HG03565 (cell line): Measurements from ENCODE around the gene CACNB3.

Source experiments
- ATAC-seq: cut with Tn5 transposase; IDR thresholded peaks from one replicate; pipeline ENCODE4 v1.9.1; 2021; ENCODE audit warnings: mild to moderate bottlenecking, moderate library complexity; ENCODE audit not compliant: unreplicated experiment

CACNB3 gene

GRCh38 chr12:48788524-48788853 lies 29.8 kb upstream of the CACNB3 start:
- ATAC-seq: no peak

- no peak for ATAC-seq
These were observed 29.2 kb upstream of the CACNB3 start, which contains the start of gene ADCY6 for GRCh38 chr12:48788854-48789775. TSS of gene ADCY6 (minus strand) at chr12:48789089. CDS start at chr12:48783434, 5,655 bp downstream.

DNA sequence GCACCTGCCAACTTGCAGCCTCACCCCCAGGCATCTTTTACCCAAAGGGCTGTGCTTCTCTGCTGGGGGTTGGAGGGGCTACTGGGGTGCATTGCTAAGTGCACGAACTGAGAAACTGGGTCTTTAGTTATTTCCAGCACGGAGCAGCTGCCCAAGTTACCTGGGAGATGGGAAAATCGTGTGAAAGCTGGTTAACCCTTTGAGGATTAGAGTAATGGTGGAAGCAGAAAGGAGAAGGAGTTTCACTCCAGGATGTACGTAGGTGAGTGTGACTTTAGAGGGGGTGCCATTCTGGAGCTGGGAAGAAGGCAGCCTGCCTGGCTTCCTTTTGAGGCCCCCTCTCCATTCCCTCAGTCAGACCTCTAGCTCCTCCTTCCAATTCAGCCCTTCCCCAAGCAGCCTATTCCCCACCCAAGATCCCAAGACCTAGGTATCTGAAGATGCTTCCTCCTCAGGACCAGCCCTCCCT lies 28.4 kb upstream of the CACNB3 start:
- no peak for ATAC-seq

- no peak for ATAC-seq
These were observed 24.6 kb upstream of the CACNB3 start for GRCh38 chr12:48793696-48794095.

- no peak for ATAC-seq
These were observed 23.4 kb upstream of the CACNB3 start for GRCh38 chr12:48794870-48795269.

- no peak for ATAC-seq
These were observed 22.5 kb upstream of the CACNB3 start for GRCh38 chr12:48795550-48796455.

DNA sequence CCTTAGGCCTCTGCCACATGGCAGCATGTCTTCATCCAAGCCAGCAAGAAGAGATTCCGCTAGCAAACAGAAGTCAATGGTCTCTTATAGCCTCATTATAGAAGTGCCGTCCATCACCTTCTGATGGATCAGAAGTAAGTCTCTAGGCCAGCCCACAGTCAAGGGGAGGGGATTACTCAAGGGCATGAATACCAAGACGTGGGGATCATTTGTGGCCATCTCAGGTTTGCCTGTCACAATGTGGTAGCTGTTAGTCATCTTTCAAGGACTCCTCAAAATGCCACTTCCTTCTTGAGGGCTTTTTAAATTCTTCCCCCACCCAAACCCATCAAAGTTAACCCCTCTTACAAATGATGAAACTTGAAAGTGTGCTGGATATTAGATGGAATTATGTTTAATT lies 21.3 kb upstream of the CACNB3 start:
- ATAC-seq: no peak

DNA sequence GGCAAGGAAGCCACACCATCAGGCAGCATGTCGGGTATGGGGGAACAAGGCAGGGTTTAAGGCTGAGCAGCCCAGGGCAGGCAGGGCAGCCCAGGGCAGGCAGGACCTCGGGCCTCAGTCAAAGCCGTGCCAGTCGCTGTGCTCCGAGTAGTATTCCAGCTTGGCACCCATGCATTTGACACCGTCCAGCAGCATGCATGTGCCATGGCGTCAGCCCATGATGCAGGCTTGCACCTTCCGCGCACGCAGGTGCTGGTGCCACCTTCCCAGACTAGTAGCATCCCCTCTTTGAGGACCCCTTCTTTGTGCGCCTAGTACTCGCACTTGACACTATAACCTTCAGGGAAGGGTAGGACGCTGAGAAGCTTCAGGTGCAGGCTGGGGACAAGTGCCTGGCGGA lies 17.8 kb upstream of the CACNB3 start:
- no peak for ATAC-seq

GRCh38 chr12:48800971-48801370 lies 17.3 kb upstream of the CACNB3 start:
- no peak for ATAC-seq

DNA sequence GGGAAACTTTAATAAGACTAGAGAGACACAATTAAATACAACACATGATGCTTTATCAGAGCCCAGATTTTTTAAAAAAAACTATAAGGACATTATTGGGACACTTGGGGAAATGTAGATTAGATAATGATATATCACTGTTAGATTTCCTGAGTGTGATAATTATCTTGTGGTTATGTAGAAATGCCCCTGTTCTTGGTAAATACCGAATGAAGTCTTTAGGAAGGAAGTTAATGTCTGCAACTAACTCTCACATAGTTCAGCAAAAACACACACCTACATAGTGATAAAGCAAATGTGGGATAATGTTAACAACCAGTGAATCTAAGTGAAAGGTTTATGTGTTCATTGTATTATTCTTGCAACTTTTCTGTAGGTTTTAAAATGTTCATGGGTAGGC lies 14.6 kb upstream of the CACNB3 start:
- no peak for ATAC-seq

- no peak for ATAC-seq
These were observed 10.3 kb upstream of the CACNB3 start for GRCh38 chr12:48807981-48808380.

GRCh38 chr12:48810903-48811431 lies 7.3 kb upstream of the CACNB3 start:
- ATAC-seq: no peak

GRCh38 chr12:48811437-48812090 lies 6.7 kb upstream of the CACNB3 start:
- ATAC-seq: no peak

GRCh38 chr12:48812389-48812788 lies 5.9 kb upstream of the CACNB3 start:
- no peak for ATAC-seq

GRCh38 chr12:48813465-48814261 lies 4.6 kb upstream of the CACNB3 start:
- no peak for ATAC-seq

- peak; percentile 71 for ATAC-seq
These were observed 3.8 kb upstream of the CACNB3 start for GRCh38 chr12:48814262-48815125.

DNA sequence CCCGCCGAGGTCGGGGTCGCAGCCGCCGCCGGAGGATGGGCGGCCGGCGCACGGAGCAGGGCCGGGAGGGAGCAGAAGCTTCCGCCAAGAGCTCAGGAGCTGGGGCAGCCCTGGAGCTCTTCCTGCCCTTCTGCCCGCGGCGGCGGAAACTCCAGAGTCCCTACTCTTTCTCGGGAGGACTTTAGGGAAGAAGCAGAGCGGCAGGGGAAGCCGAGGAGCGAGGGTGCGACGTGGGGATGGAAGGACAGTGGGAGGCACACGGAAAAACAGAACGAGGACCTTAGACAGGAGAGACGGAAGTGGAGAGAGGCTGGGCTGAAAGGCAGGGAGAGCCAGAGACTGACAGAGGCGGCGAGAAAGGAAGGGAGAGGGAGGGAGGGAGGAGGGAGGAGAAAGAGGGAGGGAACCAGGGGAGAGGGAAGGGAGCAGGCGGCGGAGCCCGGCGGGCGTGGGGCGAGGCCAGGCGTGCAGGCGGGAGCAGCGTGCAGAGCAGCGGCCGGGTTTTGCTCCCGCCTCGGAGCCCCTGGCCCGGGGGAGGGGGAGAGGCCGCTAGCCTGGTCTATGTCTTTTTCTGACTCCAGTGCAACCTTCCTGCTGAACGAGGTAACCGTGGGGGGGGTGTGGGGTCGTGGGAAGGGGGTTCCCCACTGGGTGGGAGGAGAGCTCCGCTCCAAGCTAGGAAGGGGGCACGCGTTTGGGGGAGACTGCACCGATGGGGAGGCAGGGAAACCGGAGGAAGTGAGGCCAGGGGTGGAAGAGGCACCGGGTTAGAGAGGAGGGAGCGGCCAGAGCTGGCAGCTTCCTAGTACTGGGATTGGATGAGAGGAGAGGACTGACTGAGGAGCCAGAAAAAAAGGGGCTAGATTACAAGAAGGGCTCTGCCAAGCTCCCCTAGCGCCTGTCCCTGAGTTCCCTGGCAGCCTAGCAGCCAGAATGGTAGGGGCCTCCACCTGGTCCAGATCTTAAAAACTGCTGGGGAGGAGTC lies 2.9 kb upstream of the CACNB3 start:
- ATAC-seq: peak; percentile 5
